ENCODE data around the gene TOR1AIP2.
"Not testable (repeated sequence)": the region's sequence is repeated elsewhere in the genome, so short reads cannot be mapped to it uniquely, and the experiment has no call there.

Gene TOR1AIP2

GRCh38 chr1:179875596-179876299 lies 1.9 kb downstream of the TOR1AIP2 start:
- DNase-seq, result no peak

DNA sequence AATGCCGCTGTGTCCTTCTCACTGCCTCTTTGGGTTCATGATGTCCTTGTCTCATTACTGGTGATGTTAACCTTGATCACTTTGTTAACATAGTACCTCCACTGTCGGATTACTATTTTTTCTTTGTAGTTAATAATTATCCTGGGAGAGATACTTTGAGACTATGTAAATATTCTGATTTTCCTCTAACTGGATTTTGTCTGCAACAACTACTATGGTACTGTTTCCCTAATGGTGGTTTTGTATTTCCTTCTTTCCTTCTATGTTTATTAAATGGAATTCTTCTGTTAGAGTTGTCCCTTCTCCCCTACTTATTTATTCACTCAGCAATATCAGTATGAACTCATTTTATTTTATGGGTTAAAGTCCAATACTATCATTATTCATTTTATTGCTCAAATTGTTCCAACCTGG lies 4.2 kb downstream of the TOR1AIP2 start:
- no peak for DNase-seq

DNA sequence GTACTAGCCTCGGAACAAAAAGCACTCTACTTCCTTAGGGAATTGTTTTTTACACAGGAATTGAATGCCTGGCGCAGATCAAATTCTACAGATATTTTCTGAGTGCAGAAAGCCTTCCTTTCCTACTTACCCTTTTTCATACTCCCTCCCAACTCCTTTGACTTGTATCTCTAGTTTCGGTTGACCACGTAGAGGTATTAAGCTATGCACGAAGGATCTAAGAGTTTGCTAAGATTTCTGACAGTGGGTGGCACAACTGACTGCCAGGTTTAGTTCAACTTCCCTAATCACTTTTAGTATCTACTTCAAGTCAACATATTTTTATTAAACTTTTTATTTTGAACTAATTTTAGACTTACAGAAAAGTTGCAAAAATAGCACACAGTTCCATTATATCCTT lies 5.0 kb downstream of the TOR1AIP2 start:
- DNase-seq, result no peak

- DNase-seq, result no peak
Observed at GRCh38 chr1:179871940-179872339, 5.7 kb downstream of the TOR1AIP2 start.

GRCh38 chr1:179870870-179871269 lies 6.7 kb downstream of the TOR1AIP2 start:
- DNase-seq, result no peak

- peak in 4 of 5 donors; percentile 15 to 34 (median 26) for DNase-seq
Observed at GRCh38 chr1:179867493-179868330, 9.9 kb downstream of the TOR1AIP2 start.

- DNase-seq, result no peak
Observed at GRCh38 chr1:179866616-179867015, 11.0 kb downstream of the TOR1AIP2 start.

DNA sequence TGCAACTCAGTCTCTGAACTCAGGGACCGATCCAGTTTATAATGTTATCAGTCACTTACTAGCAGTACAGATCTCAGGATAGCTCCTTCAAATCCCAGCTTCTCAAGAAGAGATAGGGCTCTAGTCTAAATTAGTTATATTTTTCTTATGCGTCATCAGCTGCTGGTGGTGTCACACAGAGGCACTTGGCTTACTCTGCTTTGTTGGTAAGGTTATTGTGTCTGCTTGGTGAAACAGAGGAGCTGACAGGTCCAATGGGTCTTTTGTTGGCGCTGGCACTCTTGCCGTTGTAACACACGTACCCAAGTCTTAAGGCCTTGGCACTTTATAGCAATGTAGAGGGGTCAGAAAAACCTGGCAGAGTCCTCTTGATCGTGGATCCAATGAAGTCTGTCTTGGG lies 12.2 kb downstream of the TOR1AIP2 start:
- no peak for DNase-seq

- DNase-seq, result no peak
Observed at GRCh38 chr1:179860652-179861051, 17.0 kb downstream of the TOR1AIP2 start.

- no peak for DNase-seq
Observed at GRCh38 chr1:179857009-179857408, 20.6 kb downstream of the TOR1AIP2 start.

DNA sequence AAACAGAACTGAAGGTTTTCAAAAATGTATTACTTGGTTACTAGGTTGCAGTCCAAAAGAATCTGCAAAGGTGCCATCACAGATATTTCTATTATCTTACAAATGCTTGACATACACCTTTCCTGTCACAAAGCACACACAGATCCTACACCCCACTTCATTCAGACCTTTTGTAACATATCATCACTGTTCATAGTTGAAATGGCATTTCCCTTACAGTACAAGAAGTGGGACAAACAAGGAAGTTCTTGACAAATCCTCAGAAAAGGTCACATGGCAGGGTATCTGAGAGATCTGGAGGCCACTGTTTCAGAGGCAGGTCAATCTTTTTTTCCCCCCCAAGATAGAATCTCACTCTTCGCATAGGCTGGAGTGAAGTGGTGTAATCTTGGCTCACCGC lies 21.3 kb downstream of the TOR1AIP2 start:
- DNase-seq, result no peak

DNA sequence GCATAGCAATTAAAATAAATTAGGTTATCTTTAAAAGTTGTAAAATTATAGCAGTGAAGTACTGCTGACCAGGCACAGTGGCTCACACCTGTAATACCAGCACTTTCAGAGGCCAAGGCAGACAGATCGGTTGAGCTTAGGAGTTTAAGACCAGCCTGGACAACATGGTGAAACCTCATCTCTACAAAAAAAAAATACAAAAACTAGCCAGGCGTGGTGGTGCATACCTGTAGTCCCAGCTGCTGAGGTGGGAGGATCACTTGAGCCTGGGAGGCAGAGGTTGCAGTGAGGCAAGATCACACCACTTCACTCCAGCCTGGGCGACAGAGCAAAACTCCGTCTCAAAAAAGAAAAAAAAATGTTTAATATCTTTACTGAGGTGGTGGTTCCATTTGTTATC lies 21.8 kb downstream of the TOR1AIP2 start:
- DNase-seq, result not testable (repeated sequence)

- DNase-seq, result no peak
Observed at GRCh38 chr1:179853102-179853501, 24.5 kb downstream of the TOR1AIP2 start.

- DNase-seq, result no peak
Observed at GRCh38 chr1:179848233-179848632, 29.4 kb downstream of the TOR1AIP2 start.

DNA sequence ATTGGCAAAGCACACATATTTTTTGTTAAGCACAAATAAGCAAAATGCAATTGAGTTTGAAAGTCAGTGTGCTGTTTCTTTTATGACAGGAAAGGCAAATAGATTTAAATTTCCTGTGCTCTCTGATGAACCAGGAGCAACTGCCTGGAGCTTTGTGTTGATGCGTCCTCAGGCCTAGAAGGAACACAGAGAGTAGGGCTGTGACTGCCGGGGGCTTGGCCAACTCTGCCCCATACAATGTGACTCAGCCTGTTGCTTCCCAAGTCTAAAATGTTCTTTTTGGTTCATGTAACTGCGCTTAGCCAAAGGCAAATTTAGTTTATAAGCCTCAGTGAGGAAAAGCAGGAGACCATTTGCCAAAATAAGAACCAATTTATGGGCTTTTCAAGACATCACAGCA lies 37.5 kb downstream of the TOR1AIP2 start:
- DNase-seq, result no peak

- not testable (repeated sequence) for DNase-seq
Observed at GRCh38 chr1:179836686-179837445, 40.7 kb downstream of the TOR1AIP2 start.

DNA sequence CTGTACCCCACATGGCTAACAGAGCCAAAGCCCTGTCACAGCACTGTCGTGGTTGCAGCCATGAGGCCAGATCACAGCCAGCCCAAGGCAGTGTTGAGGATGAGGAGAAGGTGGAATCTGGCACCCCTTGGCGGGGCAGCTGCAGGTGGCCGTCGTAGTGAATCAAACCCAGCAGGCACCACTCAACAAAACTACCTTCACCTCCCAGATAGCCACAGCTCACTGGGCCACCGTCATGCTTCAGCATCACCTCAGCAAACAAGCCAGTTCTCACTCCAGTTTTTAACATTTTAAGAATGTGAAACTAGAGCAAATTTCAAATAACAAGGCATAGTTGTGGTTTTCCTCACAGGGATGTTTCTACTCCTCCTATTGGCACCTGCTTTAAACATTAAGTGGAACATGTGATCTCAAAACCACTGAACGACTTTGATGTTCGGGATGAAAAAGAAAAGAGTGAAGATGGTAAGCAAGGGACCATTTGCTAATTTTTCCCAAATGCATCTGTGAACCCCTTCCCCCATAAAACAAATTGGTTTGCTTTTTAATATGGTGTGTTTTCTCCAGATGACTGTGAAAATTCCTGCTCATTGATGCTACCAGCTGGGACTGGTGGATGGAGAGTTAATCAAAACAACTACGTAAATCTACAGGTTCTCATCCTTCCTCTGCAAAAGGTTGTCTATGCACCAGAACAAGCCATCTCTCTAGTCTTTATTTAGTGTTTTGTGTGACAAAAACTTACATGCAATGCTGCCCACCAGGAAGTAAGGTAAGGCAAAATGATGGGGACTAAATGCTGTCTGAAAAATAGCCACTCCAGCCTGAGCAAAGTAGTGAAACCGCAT lies 45.5 kb downstream of the TOR1AIP2 start:
- no peak for DNase-seq

- DNase-seq, result no peak
Observed at GRCh38 chr1:179831225-179831624, 46.4 kb downstream of the TOR1AIP2 start.

- DNase-seq, result no peak
Observed at GRCh38 chr1:179828554-179829110, 49.0 kb downstream of the TOR1AIP2 start.

DNA sequence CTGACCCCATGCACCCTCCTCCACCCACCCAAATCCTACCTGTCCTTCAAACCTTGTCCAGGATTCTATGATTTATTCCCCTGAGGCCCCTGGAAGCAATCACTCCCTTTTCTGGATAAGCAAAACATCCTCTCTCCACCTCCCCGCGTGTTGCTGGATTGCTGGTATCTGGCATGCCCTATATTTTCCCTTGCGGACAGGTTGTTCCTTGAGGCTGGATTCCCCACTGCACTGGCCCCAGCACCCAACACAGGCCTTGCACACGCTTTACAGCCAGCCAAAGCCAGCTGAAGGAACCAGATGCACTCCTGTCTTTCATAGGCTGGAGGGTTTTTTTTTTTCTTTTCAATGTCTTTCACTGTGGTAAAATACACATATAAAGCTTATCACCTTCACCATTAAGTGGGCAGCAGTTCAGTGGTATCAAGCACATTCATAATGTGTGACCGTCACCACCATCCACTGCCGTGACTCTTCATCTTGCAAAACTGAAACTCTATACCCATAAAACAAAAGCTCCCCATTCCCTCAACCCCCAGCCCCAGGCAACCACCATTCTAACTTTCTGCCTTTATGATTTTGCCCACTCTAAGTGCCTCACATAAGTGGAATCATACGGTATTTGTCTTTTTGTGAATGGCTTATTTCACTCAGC lies 50.9 kb downstream of the TOR1AIP2 start:
- no peak for DNase-seq

GRCh38 chr1:179825798-179826460 lies 51.7 kb downstream of the TOR1AIP2 start:
- DNase-seq, result no peak

Measured in T-helper 1 cell (primary cell).